SK-N-SH treated with all-trans-retinoic acid at 6 μM for 48 hours (cell line): ENCODE data around the gene GPC6.

Experiments
- ARNTL ChIP-seq: fragments of 450-650 bp; formaldehyde crosslinking; IDR thresholded peaks from 2 replicates; pipeline ENCODE4 v1.5.0; 2020; ENCODE audit warnings: low read depth, mild to moderate bottlenecking, moderate library complexity, borderline replicate concordance
- ESRRG ChIP-seq: fragments of 250-450 bp; sonication (Bioruptor Pico); IDR thresholded peaks from 2 replicates; pipeline ENCODE4 v1.6.1; 2021; ENCODE audit warnings: mild to moderate bottlenecking
- OSR1 ChIP-seq: fragments of 250-450 bp; sonication (Bioruptor Pico); IDR thresholded peaks from 2 replicates; pipeline ENCODE4 v1.8.0; 2022; ENCODE audit warnings: moderate library complexity, mild to moderate bottlenecking, inconsistent platforms
- RARB ChIP-seq: fragments of 250-450 bp; sonication (Bioruptor Pico); IDR thresholded peaks from 2 replicates; pipeline ENCODE4 v1.8.0; 2021; ENCODE audit warnings: mild to moderate bottlenecking, moderate library complexity
- TCF4 ChIP-seq: fragments of 250-450 bp; sonication (Bioruptor Pico); IDR thresholded peaks from 2 replicates; pipeline ENCODE4 v1.8.0; 2021; ENCODE audit warnings: mild to moderate bottlenecking, moderate library complexity, borderline replicate concordance
- TOX ChIP-seq: fragments of 250-450 bp; sonication (Bioruptor Pico); IDR thresholded peaks from 2 replicates; pipeline ENCODE4 v1.8.0; 2021; ENCODE audit warnings: mild to moderate bottlenecking, moderate library complexity, borderline replicate concordance
- ZFP3 ChIP-seq: fragments of 250-450 bp; sonication (Bioruptor Pico); IDR thresholded peaks from 2 replicates; pipeline ENCODE4 v1.5.0; 2020; ENCODE audit warnings: mild to moderate bottlenecking, moderate library complexity
- ZFP30 ChIP-seq: fragments of 450-650 bp; formaldehyde crosslinking; IDR thresholded peaks from 2 replicates; pipeline ENCODE4 v1.5.0; 2022; ENCODE audit warnings: mild to moderate bottlenecking, moderate library complexity
- ZNF8 ChIP-seq: fragments of 450-650 bp; formaldehyde crosslinking; IDR thresholded peaks from 2 replicates; pipeline ENCODE4 v1.5.0; 2020; ENCODE audit warnings: mild to moderate bottlenecking, moderate library complexity
- TF ChIP-seq, protein P1 (sequence below): fragments of 250-450 bp; sonication (Bioruptor Pico); IDR thresholded peaks from 2 replicates; pipeline ENCODE4 v1.5.1; 2020; ENCODE audit warnings: low read depth, mild to moderate bottlenecking, moderate library complexity
- TF ChIP-seq, protein P2 (sequence below): fragments of 250-450 bp; sonication (Bioruptor Pico); IDR thresholded peaks from 2 replicates; pipeline ENCODE4 v1.5.1; 2021; ENCODE audit warnings: mild to moderate bottlenecking, moderate library complexity
- TF ChIP-seq, protein P3 (sequence below): fragments of 250-450 bp; sonication (Bioruptor Pico); IDR thresholded peaks from 2 replicates; pipeline ENCODE4 v1.8.0; 2020; ENCODE audit warnings: mild to moderate bottlenecking, moderate library complexity, borderline replicate concordance
- TF ChIP-seq, protein P4 (sequence below): fragments of 250-450 bp; sonication (Bioruptor Pico); IDR thresholded peaks from 2 replicates; pipeline ENCODE4 v1.5.0; 2020; ENCODE audit warnings: mild to moderate bottlenecking, moderate library complexity

DNA sequence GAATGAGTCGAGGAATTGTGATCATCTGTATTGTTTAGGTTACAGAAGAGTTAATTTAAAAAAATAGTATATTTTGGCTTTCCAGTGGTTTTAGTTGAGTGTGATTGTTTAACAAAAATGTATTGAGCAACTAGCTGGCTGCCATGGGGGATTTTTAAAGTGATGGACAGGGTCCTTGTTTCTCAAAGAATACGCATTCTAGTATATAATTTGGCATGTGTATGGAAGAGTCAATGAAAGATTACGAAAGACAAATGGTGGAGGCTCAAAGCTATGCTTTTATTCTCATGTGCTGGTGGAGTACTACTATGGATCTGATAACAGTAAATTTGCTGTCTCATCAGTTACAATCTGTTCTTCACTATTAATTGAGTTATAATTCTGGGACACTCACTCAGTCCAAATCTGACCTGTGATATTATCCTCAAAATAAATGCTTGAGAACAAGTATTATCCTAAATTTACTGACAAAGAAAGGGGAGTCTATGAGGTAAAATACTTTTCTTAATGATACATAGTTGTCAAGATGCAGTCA lies 240.0 kb downstream of the GPC6 start:
- TF ChIP-seq, protein P1, sequence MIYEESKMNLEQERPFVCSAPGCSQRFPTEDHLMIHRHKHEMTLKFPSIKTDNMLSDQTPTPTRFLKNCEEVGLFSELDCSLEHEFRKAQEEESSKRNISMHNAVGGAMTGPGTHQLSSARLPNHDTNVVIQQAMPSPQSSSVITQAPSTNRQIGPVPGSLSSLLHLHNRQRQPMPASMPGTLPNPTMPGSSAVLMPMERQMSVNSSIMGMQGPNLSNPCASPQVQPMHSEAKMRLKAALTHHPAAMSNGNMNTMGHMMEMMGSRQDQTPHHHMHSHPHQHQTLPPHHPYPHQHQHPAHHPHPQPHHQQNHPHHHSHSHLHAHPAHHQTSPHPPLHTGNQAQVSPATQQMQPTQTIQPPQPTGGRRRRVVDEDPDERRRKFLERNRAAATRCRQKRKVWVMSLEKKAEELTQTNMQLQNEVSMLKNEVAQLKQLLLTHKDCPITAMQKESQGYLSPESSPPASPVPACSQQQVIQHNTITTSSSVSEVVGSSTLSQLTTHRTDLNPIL (CRISPR knock-in tag), result no peak
- TF ChIP-seq, protein P2, sequence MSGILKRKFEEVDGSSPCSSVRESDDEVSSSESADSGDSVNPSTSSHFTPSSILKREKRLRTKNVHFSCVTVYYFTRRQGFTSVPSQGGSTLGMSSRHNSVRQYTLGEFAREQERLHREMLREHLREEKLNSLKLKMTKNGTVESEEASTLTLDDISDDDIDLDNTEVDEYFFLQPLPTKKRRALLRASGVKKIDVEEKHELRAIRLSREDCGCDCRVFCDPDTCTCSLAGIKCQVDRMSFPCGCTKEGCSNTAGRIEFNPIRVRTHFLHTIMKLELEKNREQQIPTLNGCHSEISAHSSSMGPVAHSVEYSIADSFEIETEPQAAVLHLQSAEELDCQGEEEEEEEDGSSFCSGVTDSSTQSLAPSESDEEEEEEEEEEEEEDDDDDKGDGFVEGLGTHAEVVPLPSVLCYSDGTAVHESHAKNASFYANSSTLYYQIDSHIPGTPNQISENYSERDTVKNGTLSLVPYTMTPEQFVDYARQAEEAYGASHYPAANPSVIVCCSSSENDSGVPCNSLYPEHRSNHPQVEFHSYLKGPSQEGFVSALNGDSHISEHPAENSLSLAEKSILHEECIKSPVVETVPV, result no peak
- TF ChIP-seq ZFP3 (CRISPR knock-in tag) (no peak), TCF4 (no peak), ZNF8 (CRISPR knock-in tag) (no peak), TOX (CRISPR knock-in tag) (no peak), RARB (CRISPR knock-in tag) (no peak), OSR1 (no peak), ARNTL (CRISPR knock-in tag) (no peak), ZFP30 (CRISPR knock-in tag) (no peak), ESRRG (CRISPR knock-in tag) (no peak)
- TF ChIP-seq, protein P3, sequence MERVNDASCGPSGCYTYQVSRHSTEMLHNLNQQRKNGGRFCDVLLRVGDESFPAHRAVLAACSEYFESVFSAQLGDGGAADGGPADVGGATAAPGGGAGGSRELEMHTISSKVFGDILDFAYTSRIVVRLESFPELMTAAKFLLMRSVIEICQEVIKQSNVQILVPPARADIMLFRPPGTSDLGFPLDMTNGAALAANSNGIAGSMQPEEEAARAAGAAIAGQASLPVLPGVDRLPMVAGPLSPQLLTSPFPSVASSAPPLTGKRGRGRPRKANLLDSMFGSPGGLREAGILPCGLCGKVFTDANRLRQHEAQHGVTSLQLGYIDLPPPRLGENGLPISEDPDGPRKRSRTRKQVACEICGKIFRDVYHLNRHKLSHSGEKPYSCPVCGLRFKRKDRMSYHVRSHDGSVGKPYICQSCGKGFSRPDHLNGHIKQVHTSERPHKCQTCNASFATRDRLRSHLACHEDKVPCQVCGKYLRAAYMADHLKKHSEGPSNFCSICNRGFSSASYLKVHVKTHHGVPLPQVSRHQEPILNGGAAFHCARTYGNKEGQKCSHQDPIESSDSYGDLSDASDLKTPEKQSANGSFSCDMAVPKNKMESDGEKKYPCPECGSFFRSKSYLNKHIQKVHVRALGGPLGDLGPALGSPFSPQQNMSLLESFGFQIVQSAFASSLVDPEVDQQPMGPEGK, result no peak
- TF ChIP-seq, protein P4, sequence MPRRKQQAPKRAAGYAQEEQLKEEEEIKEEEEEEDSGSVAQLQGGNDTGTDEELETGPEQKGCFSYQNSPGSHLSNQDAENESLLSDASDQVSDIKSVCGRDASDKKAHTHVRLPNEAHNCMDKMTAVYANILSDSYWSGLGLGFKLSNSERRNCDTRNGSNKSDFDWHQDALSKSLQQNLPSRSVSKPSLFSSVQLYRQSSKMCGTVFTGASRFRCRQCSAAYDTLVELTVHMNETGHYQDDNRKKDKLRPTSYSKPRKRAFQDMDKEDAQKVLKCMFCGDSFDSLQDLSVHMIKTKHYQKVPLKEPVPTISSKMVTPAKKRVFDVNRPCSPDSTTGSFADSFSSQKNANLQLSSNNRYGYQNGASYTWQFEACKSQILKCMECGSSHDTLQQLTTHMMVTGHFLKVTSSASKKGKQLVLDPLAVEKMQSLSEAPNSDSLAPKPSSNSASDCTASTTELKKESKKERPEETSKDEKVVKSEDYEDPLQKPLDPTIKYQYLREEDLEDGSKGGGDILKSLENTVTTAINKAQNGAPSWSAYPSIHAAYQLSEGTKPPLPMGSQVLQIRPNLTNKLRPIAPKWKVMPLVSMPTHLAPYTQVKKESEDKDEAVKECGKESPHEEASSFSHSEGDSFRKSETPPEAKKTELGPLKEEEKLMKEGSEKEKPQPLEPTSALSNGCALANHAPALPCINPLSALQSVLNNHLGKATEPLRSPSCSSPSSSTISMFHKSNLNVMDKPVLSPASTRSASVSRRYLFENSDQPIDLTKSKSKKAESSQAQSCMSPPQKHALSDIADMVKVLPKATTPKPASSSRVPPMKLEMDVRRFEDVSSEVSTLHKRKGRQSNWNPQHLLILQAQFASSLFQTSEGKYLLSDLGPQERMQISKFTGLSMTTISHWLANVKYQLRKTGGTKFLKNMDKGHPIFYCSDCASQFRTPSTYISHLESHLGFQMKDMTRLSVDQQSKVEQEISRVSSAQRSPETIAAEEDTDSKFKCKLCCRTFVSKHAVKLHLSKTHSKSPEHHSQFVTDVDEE (CRISPR knock-in tag), result no peak
